Right cardiac atrium (tissue), 5 donors: ENCODE measurements around the gene NCKAP5. TPM values are rescaled to one million over a fixed set of nuclear protein-coding genes. Genes with fewer than 3 reads are reported as not detected.

ENCODE experiments used
- ATAC-seq, 2 donors: fragments of 200-7000 bp; cut with Tn5 transposase; one replicate each; pipeline versions ENCODE4 v1.8.0 to v1.9.1; 2020; ENCODE audit warnings: moderate library complexity in 2 of 2, mild to moderate bottlenecking in 1 of 2
- DNase-seq, 3 donors: peaks; one replicate each; pipeline ENCODE4 v3.0.0-alpha.2; 2020
- H3K27ac ChIP-seq: one replicate; pipeline ENCODE4 v1.5.1; 2013; ENCODE audit warnings: mild to moderate bottlenecking, low read length, control low read depth, moderate library complexity
- H3K27me3 ChIP-seq: one replicate; pipeline ENCODE4 v1.6.1; 2013; ENCODE audit not compliant: control insufficient read depth, insufficient read depth
- H3K4me1 ChIP-seq: one replicate; pipeline ENCODE4 v1.6.1; 2013; ENCODE audit warnings: low read length; ENCODE audit not compliant: control insufficient read depth, insufficient read depth
- H3K4me3 ChIP-seq: one replicate; pipeline ENCODE4 v1.5.1; 2013; ENCODE audit warnings: low read length, control low read depth
- H3K9me3 ChIP-seq: one replicate; pipeline ENCODE4 v1.6.1; 2013; ENCODE audit warnings: low read length; ENCODE audit not compliant: control insufficient read depth
- WGBS: extraction: QIAGEN DNeasy Blood & Tissue Kit; methylation state at CpG from one replicate; pipeline ENCODE4 v1.1.7; 2013; 5-methylcytosine and 5-hydroxymethylcytosine counted together
- intact Hi-C, 4 donors: fragments of 100-400 bp; cut with DNase I; formaldehyde crosslinking; loops; one replicate each; pipeline versions ENCODE4 v1.11.0 to v1.14.0; 2022 to 2023
- polyA plus RNA-seq: library from polyadenylated mRNA; stranded (reverse); fragments of 200-250 nt; gene quantifications from one replicate; pipeline ENCODE4 v1.2.3, GENCODE V29; 2013
- total RNA-seq, 4 donors: library from RNA; stranded (reverse); fragmentation: NEBNext Ultra II Directional; extraction: Animal tissue kit (Norgen Biotek cat#: 25700); gene quantifications; one replicate each; pipeline ENCODE4 v1.2.1, GENCODE V29; 2021
- donor health status: healthy with polysubstance abuse.
- donor health status: DM: no; HTN: yes; CAD: no.
- donor health status: DM: no; HTN: no; CAD: no.
- donor health status: DM: no; HTN: yes; CAD: no; lungs with severe emphysema.
- donor health status: DM: yes; HTN: yes; CAD: no.

The NCKAP5 gene
- total and polyA plus RNA-seq, 5 donors: 3.8 to 11.1 (median 7.3) TPM

GRCh38 chr2:133204421-133204820 lies 363.8 kb downstream of the NCKAP5 start:
- Histone ChIP-seq H3K4me3 (no peak overlapping the region), H3K9me3 (no peaks in the 10 kb centered on the region), H3K4me1 (peaks cover 2% of the 10 kb centered on the region), H3K27ac (no peak overlapping the region), H3K27me3 (no peaks in the 10 kb centered on the region)
- DNase-seq (no peak), ATAC-seq (no peak)
- 83% methylated on average over 4 of the region's 4 CpGs for WGBS
- intact Hi-C loops: no loop called here

GRCh38 chr2:133200684-133201421 lies 367.4 kb downstream of the NCKAP5 start:
- 72% methylated on average over 8 of the region's 8 CpGs for WGBS
- ATAC-seq: no peak
- intact Hi-C loops: no loop called here

DNA sequence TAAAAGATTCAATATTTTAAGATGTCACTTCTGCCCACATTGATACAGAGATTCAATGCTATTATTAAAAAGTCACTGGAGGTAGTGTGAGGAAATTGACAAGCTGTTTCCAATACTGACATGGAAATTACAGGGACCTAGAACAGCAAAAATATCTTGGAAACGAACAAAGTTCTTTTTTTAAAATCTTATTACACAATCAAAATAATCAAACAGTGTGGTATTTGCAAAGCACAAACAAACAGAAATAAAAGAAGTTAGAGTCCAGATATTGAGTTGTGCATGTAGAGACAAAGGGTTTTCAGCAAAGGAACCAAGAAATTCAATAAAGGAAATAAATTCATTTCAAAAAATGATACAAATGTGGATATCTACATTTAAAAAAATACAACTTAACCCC lies 369.6 kb downstream of the NCKAP5 start:
- 60% methylated on average over 1 of the region's 1 CpG for WGBS
- no peak for DNase-seq
- intact Hi-C loops: no loop called here
- peaks cover 2% of the 10 kb centered on the region for H3K4me1 ChIP-seq
- H3K27ac ChIP-seq: no peak overlapping the region
- H3K9me3 ChIP-seq: no peaks in the 10 kb centered on the region
- H3K4me3 ChIP-seq: no peak overlapping the region
- ATAC-seq: no peak
- H3K27me3 ChIP-seq: no peaks in the 10 kb centered on the region

More at GRCh38 chr2:133200684-133201421, 367.4 kb downstream of the NCKAP5 start:
- H3K4me1 ChIP-seq: peaks cover 2% of the 10 kb centered on the region
- H3K9me3 ChIP-seq: no peaks in the 10 kb centered on the region
- no peak overlapping the region for H3K4me3 ChIP-seq
- no peaks in the 10 kb centered on the region for H3K27me3 ChIP-seq
- no peak for DNase-seq
- H3K27ac ChIP-seq: no peak overlapping the region

- no peak for ATAC-seq
- Histone ChIP-seq H3K27me3 (no peaks in the 10 kb centered on the region), H3K27ac (no peak overlapping the region), H3K4me1 (peaks cover 2% of the 10 kb centered on the region), H3K9me3 (no peaks in the 10 kb centered on the region), H3K4me3 (no peak overlapping the region)
- no peak for DNase-seq
- 81% methylated on average over 2 of the region's 2 CpGs for WGBS
- intact Hi-C loops: no loop called here
These were observed 371.1 kb downstream of the NCKAP5 start for GRCh38 chr2:133197156-133197555.

DNA sequence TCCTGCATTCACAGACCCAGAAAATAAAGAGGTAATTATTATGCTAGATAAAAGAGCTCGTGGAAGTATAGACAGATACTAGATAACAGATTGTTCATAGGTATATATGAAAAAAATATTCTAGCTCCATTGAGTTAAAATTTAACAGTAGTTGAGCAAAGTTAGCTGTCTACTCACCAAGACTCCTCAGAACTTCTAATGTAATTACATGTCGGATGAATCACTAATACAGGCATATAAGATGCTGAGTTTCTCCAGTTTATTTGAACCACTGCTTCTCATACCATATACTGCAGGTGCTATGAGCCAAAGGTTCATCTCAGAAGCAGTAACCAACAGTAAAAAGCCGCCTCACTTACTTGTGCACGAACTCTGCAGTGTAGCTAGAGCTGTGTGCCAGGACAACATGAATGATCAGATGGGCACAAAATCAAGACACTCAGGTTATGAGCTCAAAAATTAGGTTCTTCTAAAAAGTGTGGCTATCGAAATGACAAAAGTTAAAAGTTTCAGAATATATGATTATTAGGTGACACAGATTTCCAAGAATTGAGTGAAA lies 373.4 kb downstream of the NCKAP5 start:
- ATAC-seq: no peak

GRCh38 chr2:133194362-133194655 lies 374.0 kb downstream of the NCKAP5 start:
- ATAC-seq: no peak
- Histone ChIP-seq H3K4me1 (no peaks in the 10 kb centered on the region), H3K9me3 (no peaks in the 10 kb centered on the region), H3K27ac (no peak overlapping the region), H3K27me3 (no peaks in the 10 kb centered on the region), H3K4me3 (no peak overlapping the region)
- WGBS: 45% methylated on average over 4 of the region's 4 CpGs
- no peak for DNase-seq
- intact Hi-C loops: no loop called here

More for the DNA sequence above, 373.4 kb downstream of the NCKAP5 start:
- no peaks in the 10 kb centered on the region for H3K9me3 ChIP-seq
- no peak overlapping the region for H3K27ac ChIP-seq
- no peaks in the 10 kb centered on the region for H3K27me3 ChIP-seq
- H3K4me3 ChIP-seq: no peak overlapping the region
- no peaks in the 10 kb centered on the region for H3K4me1 ChIP-seq
- DNase-seq: no peak
- intact Hi-C loops: no loop called here
- WGBS: 79% methylated on average over 5 of the region's 5 CpGs

- Histone ChIP-seq H3K27me3 (no peaks in the 10 kb centered on the region), H3K9me3 (no peaks in the 10 kb centered on the region), H3K4me3 (no peak overlapping the region), H3K27ac (no peak overlapping the region), H3K4me1 (no peaks in the 10 kb centered on the region)
- ATAC-seq (no peak), DNase-seq (no peak)
- intact Hi-C loops: no loop called here
- WGBS: 91% methylated on average over 7 of the region's 7 CpGs
These were observed 374.5 kb downstream of the NCKAP5 start for GRCh38 chr2:133193544-133194361.

DNA sequence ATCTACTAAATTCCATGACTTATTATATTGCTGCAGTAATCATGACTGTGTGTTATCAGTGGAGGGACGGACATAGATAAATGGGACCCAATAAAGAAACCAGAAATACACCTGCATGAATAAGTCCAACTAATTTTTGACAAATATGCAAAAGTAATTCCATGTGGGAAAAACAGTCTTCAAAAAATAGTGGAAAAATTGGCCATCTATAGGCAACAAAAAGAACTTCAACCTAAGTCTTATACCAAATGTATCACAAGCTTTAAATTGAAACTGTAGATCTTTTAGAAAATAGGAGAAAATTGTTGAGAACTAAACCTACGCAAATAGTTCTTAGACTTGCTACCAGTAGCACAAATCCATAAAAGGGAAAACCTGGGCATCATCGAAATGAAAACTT lies 376.2 kb downstream of the NCKAP5 start:
- intact Hi-C loops: no loop called here
- Histone ChIP-seq H3K27me3 (no peaks in the 10 kb centered on the region), H3K27ac (no peak overlapping the region), H3K9me3 (no peaks in the 10 kb centered on the region), H3K4me3 (no peak overlapping the region), H3K4me1 (no peaks in the 10 kb centered on the region)
- 97% methylated on average over 3 of the region's 3 CpGs for WGBS
- ATAC-seq: no peak
- no peak for DNase-seq

- Histone ChIP-seq H3K4me1 (no peaks in the 10 kb centered on the region), H3K4me3 (no peak overlapping the region), H3K9me3 (no peaks in the 10 kb centered on the region), H3K27ac (no peak overlapping the region), H3K27me3 (no peaks in the 10 kb centered on the region)
- 85% methylated on average over 4 of the region's 4 CpGs for WGBS
- ATAC-seq (no peak), DNase-seq (no peak)
- intact Hi-C loops: loop anchor here in 1 of 4 donors (10.0 kb wide), 1 partner anchor 632 kb away; no protein-coding TSS in a partner anchor
These were observed 391.1 kb downstream of the NCKAP5 start for GRCh38 chr2:133177196-133177595.

- no peak overlapping the region for H3K4me3 ChIP-seq
- no peak for ATAC-seq
- DNase-seq: no peak
- intact Hi-C loops: loop anchor here in 1 of 4 donors (10.0 kb wide), 1 partner anchor 631 kb away; no protein-coding TSS in a partner anchor
- H3K27ac ChIP-seq: no peak overlapping the region
- no peaks in the 10 kb centered on the region for H3K27me3 ChIP-seq
- 95% methylated on average over 3 of the region's 3 CpGs for WGBS
- no peaks in the 10 kb centered on the region for H3K4me1 ChIP-seq
- H3K9me3 ChIP-seq: no peaks in the 10 kb centered on the region
These were observed 392.3 kb downstream of the NCKAP5 start for GRCh38 chr2:133175926-133176325.

- DNase-seq: no peak
- no peaks in the 10 kb centered on the region for H3K9me3 ChIP-seq
- H3K27ac ChIP-seq: no peak overlapping the region
These were observed 395.0 kb downstream of the NCKAP5 start for GRCh38 chr2:133173224-133173623.

More at GRCh38 chr2:133173224-133173623, 395.0 kb downstream of the NCKAP5 start:
- ATAC-seq: no peak
- H3K27me3 ChIP-seq: no peaks in the 10 kb centered on the region
- intact Hi-C loops: loop anchor here in 1 of 4 donors (10.0 kb wide), 1 partner anchor 628 kb away; no protein-coding TSS in a partner anchor
- H3K4me1 ChIP-seq: no peaks in the 10 kb centered on the region
- H3K4me3 ChIP-seq: no peak overlapping the region
